ENCODE data around the gene DMP1. TPM values are rescaled to one million over a fixed set of nuclear protein-coding genes. Genes with fewer than 3 reads are reported as not detected.

DMP1 gene
- total RNA-seq, 1 donor: not detected

GRCh38 chr4:87707279-87707918, 57.3 kb downstream of the DMP1 start:
- H3K4me1 ChIP-seq (ENCODE audit: insufficient read depth, low read length): no peaks in the 10 kb centered on the region
- H3K27me3 ChIP-seq (ENCODE audit: insufficient read depth, low read length): no peaks in the 10 kb centered on the region
- no peak overlapping the region for H3K4me3 ChIP-seq (ENCODE audit: low read length)
- no peaks in the 10 kb centered on the region for H3K9me3 ChIP-seq (ENCODE audit: low read depth, low read length)

Other genes with a start within 250 kb of the DMP1 start
- gene NUDT9, start 227.7 kb upstream of the DMP1 start, total RNA-seq: 3.1 TPM
- not detected for gene SPARCL1, start 120.9 kb upstream of the DMP1 start, total RNA-seq
- not detected for gene DSPP, start 41.8 kb upstream of the DMP1 start, total RNA-seq
- 0.21 TPM for gene IBSP, start 149.3 kb downstream of the DMP1 start, total RNA-seq
- 0.21 TPM for gene MEPE, start 182.7 kb downstream of the DMP1 start, total RNA-seq